ENCODE data around the gene MAP1LC3B. TPM values are rescaled to one million over a fixed set of nuclear protein-coding genes. Genes with fewer than 3 reads are reported as not detected.

MAP1LC3B gene
- total and polyA plus RNA-seq, 5 donors from 2014 or later, result 83.2 to 158 (median 134) TPM

DNA sequence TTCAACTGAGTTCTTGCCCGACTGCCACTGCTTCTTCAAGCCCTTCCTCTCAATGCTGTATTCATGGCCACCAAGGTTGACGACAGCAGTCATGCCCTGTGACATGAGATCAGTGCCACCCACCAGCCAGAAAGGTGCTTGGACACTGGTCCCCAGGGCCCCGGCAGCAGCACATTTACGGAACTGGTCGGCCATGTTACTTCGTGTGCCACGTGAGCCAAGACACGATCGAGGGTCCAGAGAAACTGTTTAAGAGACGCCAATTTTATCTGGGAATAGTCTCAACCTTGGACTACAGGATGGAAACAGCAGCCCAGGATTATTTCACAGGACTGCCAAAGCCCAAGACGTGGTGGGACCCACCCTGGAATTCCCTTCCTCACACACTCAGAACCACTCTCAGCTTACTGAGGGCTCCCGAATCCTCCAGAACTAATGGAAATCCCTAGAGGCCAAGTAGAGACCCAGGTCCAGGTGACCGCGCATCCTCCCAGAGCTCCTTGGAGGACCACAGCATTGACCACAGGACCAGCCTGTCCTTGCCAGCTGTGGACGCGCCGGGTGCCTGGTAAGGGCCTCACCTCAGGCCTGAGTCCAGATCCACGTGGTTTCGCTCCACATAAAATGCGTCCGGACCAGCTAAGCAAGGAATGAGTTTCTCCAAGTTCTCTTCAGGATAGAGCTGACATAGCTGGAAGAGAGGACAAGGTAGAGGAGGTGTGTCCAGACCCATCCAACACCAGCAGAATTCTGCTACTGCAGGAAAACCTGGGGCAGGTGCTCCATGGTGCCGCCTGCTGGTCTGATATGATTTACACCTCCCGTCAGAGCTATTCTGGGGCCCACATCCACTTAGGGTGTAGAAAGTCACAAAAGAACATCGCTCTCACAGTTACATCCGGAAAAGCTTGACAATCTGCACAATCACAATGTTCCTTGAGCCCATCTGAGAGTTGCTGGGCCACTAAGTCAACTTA, 28.2 kb downstream of the MAP1LC3B start:
- peaks cover 41% of the 10 kb centered on the region for H3K36me3 Mint-ChIP-seq
- H3K27ac Mint-ChIP-seq, result no peak overlapping the region
- no peak overlapping the region for H3K4me3 Mint-ChIP-seq

DNA sequence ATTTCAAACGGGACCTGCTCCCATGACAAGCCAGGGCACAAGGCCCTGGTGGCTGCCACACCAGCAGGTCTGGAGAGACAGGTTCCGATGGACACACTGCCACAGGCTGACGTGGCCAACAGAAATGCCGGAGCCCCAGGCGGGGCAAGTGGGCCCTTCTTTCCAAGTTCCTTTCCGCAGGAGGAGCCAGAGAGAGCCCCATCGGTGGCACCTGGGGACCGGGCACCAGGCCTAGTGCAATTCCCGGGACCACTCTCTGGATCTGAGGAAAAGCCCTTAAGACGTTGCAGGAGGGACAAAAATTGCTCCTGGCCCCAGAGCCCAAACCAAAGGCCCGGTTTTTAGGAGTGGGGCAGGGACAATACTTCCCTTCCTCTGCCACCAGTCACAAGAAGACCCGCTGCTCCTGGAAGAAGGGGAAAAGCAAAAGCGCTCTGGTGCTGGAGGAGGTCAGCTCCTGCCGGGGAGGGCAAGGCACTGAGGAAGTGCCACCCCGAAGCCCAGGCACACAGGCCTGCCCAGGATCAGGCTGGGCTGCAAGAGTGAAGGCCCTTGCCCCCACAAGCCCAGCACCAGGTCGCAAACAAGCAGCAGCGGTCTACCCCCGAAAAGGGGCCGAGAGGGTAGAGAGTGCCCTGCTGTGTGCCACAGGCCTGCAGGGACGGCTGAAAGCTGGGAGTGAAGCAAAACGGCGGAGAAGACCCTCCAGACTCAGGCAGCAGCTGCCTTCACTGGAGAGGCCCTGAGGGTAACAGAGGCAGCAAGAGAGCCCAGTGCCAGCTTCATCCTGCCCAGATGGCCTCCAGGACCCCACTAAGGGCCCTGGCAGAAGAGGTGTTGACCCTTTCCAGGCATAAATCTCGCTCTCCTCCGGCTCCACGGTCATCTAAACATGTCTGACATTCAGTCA, 29.1 kb downstream of the MAP1LC3B start:
- Histone ChIP-seq H3K36me3 (ENCODE audit: control insufficient read depth, insufficient read depth, low read length) (peaks cover 71% of the 10 kb centered on the region), H3K4me3 (ENCODE audit: low read depth, low read length) (no peak overlapping the region), H3K9me3 (ENCODE audit: control insufficient read depth in 2 of 2, low read length in 2 of 2) (no peaks in the 10 kb centered on the region), H3K27me3 (ENCODE audit: control insufficient read depth, insufficient read depth, low read length) (no peaks in the 10 kb centered on the region), H3K4me1 (ENCODE audit: control insufficient read depth, insufficient read depth, low read length, poor library complexity, severe bottlenecking) (no peaks in the 10 kb centered on the region), H3K27ac (ENCODE audit: insufficient read depth, low read length, poor library complexity, severe bottlenecking) (no peak overlapping the region)
- H3K9me3 Mint-ChIP-seq, result no peaks in the 10 kb centered on the region
- H3K4me1 Mint-ChIP-seq, result peaks cover 0 to 11% (median 2%) of the 10 kb centered on the region in 4 donors
- H3K4me3 Mint-ChIP-seq, result no peak overlapping the region
- H3K36me3 Mint-ChIP-seq, result peaks cover 40% of the 10 kb centered on the region
- DNase-seq (no peak), ATAC-seq (ENCODE audit: low read depth in 2 of 2) (no peak)
- H3K27ac Mint-ChIP-seq, result no peak overlapping the region
- no peaks in the 10 kb centered on the region for H3K27me3 Mint-ChIP-seq

More for the DNA sequence above, 28.2 kb downstream of the MAP1LC3B start:
- Mint-ChIP-seq H3K27me3 (no peaks in the 10 kb centered on the region), H3K9me3 (no peaks in the 10 kb centered on the region), H3K4me1 (peaks cover 0 to 6% (median under 1%) of the 10 kb centered on the region in 4 donors)
- Histone ChIP-seq H3K4me1 (ENCODE audit: control insufficient read depth, insufficient read depth, low read length, poor library complexity, severe bottlenecking) (no peaks in the 10 kb centered on the region), H3K27me3 (ENCODE audit: control insufficient read depth, insufficient read depth, low read length) (no peaks in the 10 kb centered on the region), H3K9me3 (ENCODE audit: control insufficient read depth in 2 of 2, low read length in 2 of 2) (no peaks in the 10 kb centered on the region), H3K36me3 (ENCODE audit: control insufficient read depth, insufficient read depth, low read length) (peaks cover 75% of the 10 kb centered on the region), H3K4me3 (ENCODE audit: low read depth, low read length) (no peak overlapping the region), H3K27ac (ENCODE audit: insufficient read depth, low read length, poor library complexity, severe bottlenecking) (no peak overlapping the region)
- ATAC-seq (ENCODE audit: low read depth in 2 of 2) (no peak), DNase-seq (no peak)

GRCh38 chr16:87422106-87422505, 30.0 kb downstream of the MAP1LC3B start:
- no peaks in the 10 kb centered on the region for H3K9me3 ChIP-seq (ENCODE audit: control insufficient read depth in 2 of 2, low read length in 2 of 2)
- Mint-ChIP-seq H3K27ac (peak overlapping the region in 1 of 3 donors; percentile 32), H3K36me3 (peaks cover 39% of the 10 kb centered on the region), H3K4me3 (no peak overlapping the region), H3K4me1 (peaks cover 0 to 14% (median 2%) of the 10 kb centered on the region in 4 donors), H3K9me3 (no peaks in the 10 kb centered on the region), H3K27me3 (no peaks in the 10 kb centered on the region)
- no peak for DNase-seq
- H3K4me3 ChIP-seq (ENCODE audit: low read depth, low read length), result no peak overlapping the region
- ATAC-seq (ENCODE audit: low read depth in 2 of 2), result no peak
- no peaks in the 10 kb centered on the region for H3K4me1 ChIP-seq (ENCODE audit: control insufficient read depth, insufficient read depth, low read length, poor library complexity, severe bottlenecking)
- H3K36me3 ChIP-seq (ENCODE audit: control insufficient read depth, insufficient read depth, low read length), result peaks cover 70% of the 10 kb centered on the region
- no peaks in the 10 kb centered on the region for H3K27me3 ChIP-seq (ENCODE audit: control insufficient read depth, insufficient read depth, low read length)
- H3K27ac ChIP-seq (ENCODE audit: insufficient read depth, low read length, poor library complexity, severe bottlenecking), result no peak overlapping the region

- Histone ChIP-seq H3K4me1 (ENCODE audit: control insufficient read depth, insufficient read depth, low read length, poor library complexity, severe bottlenecking) (no peaks in the 10 kb centered on the region), H3K4me3 (ENCODE audit: low read depth, low read length) (no peak overlapping the region), H3K27me3 (ENCODE audit: control insufficient read depth, insufficient read depth, low read length) (no peaks in the 10 kb centered on the region), H3K9me3 (ENCODE audit: control insufficient read depth in 2 of 2, low read length in 2 of 2) (no peaks in the 10 kb centered on the region), H3K27ac (ENCODE audit: insufficient read depth, low read length, poor library complexity, severe bottlenecking) (no peak overlapping the region), H3K36me3 (ENCODE audit: control insufficient read depth, insufficient read depth, low read length) (peaks cover 58% of the 10 kb centered on the region)
- Mint-ChIP-seq H3K27me3 (no peaks in the 10 kb centered on the region), H3K27ac (peak overlapping the region in 1 of 3 donors; percentile 38), H3K4me3 (no peak overlapping the region), H3K4me1 (peaks cover 0 to 14% (median 2%) of the 10 kb centered on the region in 4 donors), H3K9me3 (no peaks in the 10 kb centered on the region), H3K36me3 (peaks cover 33% of the 10 kb centered on the region)
- ATAC-seq (ENCODE audit: low read depth in 2 of 2) (no peak), DNase-seq (no peak)
These were observed 31.3 kb downstream of the MAP1LC3B start for GRCh38 chr16:87423429-87423828.

GRCh38 chr16:87424266-87424665, 32.1 kb downstream of the MAP1LC3B start:
- Mint-ChIP-seq H3K27me3 (no peaks in the 10 kb centered on the region), H3K27ac (no peak overlapping the region), H3K36me3 (peaks cover 31% of the 10 kb centered on the region), H3K4me3 (no peak overlapping the region), H3K9me3 (no peaks in the 10 kb centered on the region), H3K4me1 (peaks cover 0 to 14% (median 2%) of the 10 kb centered on the region in 4 donors)
- ATAC-seq (ENCODE audit: low read depth in 2 of 2) (no peak), DNase-seq (no peak)
- H3K4me3 ChIP-seq (ENCODE audit: low read depth, low read length), result no peak overlapping the region
- H3K27me3 ChIP-seq (ENCODE audit: control insufficient read depth, insufficient read depth, low read length), result no peaks in the 10 kb centered on the region
- peaks cover 59% of the 10 kb centered on the region for H3K36me3 ChIP-seq (ENCODE audit: control insufficient read depth, insufficient read depth, low read length)
- no peaks in the 10 kb centered on the region for H3K9me3 ChIP-seq (ENCODE audit: control insufficient read depth in 2 of 2, low read length in 2 of 2)
- H3K4me1 ChIP-seq (ENCODE audit: control insufficient read depth, insufficient read depth, low read length, poor library complexity, severe bottlenecking), result no peaks in the 10 kb centered on the region
- H3K27ac ChIP-seq (ENCODE audit: insufficient read depth, low read length, poor library complexity, severe bottlenecking), result no peak overlapping the region

DNA sequence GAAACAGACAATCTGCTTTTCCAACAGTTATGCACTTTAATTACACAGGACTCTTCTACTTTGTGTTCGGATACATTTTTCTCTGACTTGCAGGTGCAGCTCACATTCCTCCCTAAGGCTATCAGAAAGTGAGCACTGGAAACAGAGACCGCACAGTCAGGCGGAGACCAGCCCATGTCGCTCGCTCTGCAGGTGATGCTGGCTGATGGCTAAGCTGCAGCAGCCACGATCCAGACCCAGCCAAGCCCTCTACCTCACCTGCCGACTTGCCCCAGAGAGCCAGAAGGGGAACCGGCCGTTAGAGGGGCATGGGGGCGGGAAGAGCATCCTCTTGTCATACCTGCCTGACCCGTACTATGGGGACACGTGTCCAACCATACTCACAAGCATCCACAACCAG, 33.8 kb downstream of the MAP1LC3B start:
- Histone ChIP-seq H3K27me3 (ENCODE audit: control insufficient read depth, insufficient read depth, low read length) (no peaks in the 10 kb centered on the region), H3K36me3 (ENCODE audit: control insufficient read depth, insufficient read depth, low read length) (peaks cover 46% of the 10 kb centered on the region), H3K27ac (ENCODE audit: insufficient read depth, low read length, poor library complexity, severe bottlenecking) (no peak overlapping the region), H3K4me3 (ENCODE audit: low read depth, low read length) (no peak overlapping the region), H3K4me1 (ENCODE audit: control insufficient read depth, insufficient read depth, low read length, poor library complexity, severe bottlenecking) (no peaks in the 10 kb centered on the region), H3K9me3 (ENCODE audit: control insufficient read depth in 2 of 2, low read length in 2 of 2) (no peaks in the 10 kb centered on the region)
- no peak for ATAC-seq (ENCODE audit: low read depth in 2 of 2)
- Mint-ChIP-seq H3K27me3 (no peaks in the 10 kb centered on the region), H3K9me3 (no peaks in the 10 kb centered on the region), H3K4me1 (peaks cover 0 to 14% (median 2%) of the 10 kb centered on the region in 4 donors), H3K36me3 (peaks cover 26% of the 10 kb centered on the region), H3K4me3 (no peak overlapping the region), H3K27ac (peak overlapping the region in 1 of 3 donors; percentile 13)
- no peak for DNase-seq

DNA sequence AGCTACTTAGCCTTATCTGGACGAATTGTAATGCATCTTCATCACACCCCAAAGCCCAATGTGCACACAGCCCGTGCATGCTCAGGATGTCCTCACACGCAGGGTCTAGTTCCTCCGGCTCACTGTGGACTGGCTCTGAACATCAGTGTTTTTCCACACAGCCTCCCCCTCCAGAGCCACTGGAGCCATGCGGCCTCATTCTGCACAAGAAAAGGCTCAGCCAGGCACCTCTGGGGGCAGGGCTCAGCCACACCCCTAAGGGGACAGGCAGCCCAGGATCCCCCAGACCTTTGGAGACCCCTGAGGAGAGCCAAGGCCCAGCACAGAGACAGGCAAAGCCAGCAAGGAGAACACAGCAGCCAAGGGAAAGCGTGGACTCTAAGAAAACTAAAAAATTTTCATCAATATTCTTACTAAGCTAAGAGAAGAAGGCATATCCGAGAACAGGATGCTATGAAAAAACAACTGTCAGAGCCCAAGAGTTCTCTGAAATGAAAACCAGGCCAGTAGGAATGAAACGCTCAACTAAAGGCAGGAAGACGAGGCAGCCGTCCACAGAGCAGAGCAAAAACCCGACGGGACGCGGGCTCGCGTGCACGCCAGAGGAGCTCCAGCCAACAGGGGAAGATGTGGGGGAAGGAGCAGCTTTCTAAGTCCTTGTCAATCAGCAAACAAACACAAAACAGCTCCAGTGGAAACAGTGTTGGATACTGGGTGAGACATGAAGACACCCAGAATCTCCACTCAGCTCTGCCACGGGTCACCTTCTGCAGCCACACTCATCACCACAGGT, 34.5 kb downstream of the MAP1LC3B start:
- no peak overlapping the region for H3K4me3 Mint-ChIP-seq
- Histone ChIP-seq H3K27ac (ENCODE audit: insufficient read depth, low read length, poor library complexity, severe bottlenecking) (no peak overlapping the region), H3K27me3 (ENCODE audit: control insufficient read depth, insufficient read depth, low read length) (no peaks in the 10 kb centered on the region), H3K9me3 (ENCODE audit: control insufficient read depth in 2 of 2, low read length in 2 of 2) (no peaks in the 10 kb centered on the region), H3K4me1 (ENCODE audit: control insufficient read depth, insufficient read depth, low read length, poor library complexity, severe bottlenecking) (no peaks in the 10 kb centered on the region), H3K4me3 (ENCODE audit: low read depth, low read length) (no peak overlapping the region), H3K36me3 (ENCODE audit: control insufficient read depth, insufficient read depth, low read length) (peaks cover 44% of the 10 kb centered on the region)
- H3K27ac Mint-ChIP-seq, result no peak overlapping the region
- H3K4me1 Mint-ChIP-seq, result peaks cover 0 to 14% (median 2%) of the 10 kb centered on the region in 4 donors
- DNase-seq, result no peak
- ATAC-seq (ENCODE audit: low read depth in 2 of 2), result no peak
- peaks cover 23% of the 10 kb centered on the region for H3K36me3 Mint-ChIP-seq
- H3K9me3 Mint-ChIP-seq, result no peaks in the 10 kb centered on the region
- no peaks in the 10 kb centered on the region for H3K27me3 Mint-ChIP-seq
